AML-193 (cell line): ENCODE measurements around the gene NSG2.

Source experiments
- DNase-seq, 2 experiments: peaks; one replicate each; lab custom pipeline; 2025; lab: John Stamatoyannopoulos, UW

The NSG2 gene

DNA sequence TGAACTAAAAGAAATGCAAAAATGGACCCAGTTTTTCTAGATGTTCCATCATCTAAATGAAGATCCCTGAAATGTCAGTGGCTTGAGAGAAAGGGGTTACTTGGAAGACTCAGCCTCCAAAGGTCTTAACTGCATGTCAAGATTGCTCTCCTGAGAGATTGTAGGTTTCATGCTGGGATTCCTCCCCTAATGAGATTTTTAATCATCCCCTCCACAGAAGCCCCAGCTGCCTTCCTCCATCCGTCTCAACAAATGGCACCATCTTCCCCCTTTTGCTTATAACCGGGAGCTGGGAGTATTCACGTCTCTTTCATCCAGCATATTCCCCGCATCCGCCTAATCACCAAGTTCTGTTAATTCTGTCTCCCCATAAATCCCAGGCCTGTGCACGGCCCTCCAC lies 104.5 kb downstream of the NSG2 start:
- DNase-seq: no peak

DNA sequence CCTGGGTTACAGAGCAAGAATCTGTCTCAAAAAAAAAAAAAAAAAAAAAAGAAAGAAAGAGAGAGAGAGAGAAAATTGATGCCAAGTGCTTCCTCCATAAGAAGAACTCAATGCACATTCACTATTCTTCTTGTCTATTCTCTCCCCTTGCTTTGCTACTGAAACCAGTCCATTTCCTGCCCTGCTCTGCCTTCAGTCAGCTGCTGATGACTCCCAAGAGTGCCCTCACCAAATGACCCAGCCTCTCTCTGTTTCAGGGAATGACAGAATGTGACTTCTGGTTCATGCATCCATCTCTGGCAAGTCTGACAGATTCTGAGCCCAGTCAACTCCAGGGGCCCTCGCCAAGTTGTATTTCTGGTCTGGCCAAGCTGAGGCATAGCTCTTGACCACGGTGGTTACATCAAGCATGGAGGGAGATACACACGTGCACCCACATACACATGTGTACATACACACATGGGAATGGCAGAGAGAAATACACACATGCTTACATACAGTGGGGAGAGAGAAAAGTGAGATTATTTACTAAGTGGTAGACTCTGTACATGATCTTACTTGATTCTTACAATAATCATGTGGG lies 106.2 kb downstream of the NSG2 start:
- DNase-seq: no peak

DNA sequence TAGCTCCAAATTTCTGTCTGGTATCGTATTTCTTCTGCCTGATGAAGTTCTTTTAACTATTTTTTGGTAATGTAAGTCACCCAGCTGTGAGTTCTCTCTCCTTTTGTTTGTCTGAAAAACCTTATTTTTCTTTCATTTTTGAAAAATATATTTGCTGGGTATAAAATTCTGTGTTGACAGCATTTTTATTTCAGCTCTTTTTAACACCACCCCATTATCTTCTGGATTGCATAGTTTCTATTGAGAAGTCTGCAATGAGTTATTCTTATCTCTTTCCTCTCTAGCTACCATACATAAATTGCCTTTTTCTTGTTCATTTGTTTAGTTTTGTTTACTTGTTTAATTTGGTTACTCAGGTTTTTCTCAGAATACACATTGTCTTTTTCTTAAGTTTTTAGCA lies 109.1 kb downstream of the NSG2 start:
- DNase-seq: no peak

DNA sequence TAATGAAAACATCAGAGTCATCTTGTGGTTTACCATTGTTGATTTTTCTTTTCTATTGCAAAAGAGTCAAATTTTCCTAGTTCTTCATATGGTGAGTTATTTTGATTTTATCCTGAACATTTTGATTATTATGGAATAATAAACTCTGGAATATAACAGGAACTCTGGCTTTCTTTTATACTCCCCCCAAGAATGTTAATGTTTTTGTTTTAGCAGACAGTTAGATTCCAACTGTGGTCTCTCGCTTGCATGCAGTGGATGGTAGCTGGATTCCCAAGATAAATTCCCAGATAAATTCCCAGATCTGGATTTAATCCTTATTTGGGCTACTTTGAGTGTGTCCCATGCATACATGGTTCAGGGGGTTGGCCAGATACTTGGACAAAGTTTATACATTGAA lies 109.8 kb downstream of the NSG2 start:
- DNase-seq: no peak

DNA sequence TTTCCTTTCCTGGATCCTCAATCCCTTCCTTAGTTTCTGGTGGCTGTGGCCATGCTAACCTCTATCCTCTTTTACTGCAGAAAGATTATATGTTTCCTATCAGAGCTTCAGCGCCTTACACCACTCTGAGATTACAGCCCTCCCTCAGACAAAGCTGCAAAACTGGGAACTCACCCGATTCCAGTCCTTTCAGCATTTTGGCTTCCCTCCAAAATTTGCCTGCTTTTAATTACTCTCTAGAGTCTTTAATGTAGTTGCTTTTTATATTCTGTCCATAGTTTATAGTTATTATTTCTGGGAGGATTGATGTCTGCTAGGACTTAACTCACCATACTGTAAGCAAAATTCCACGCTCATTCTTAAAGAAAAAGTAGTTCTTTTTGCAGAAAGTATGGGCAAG lies 110.2 kb downstream of the NSG2 start:
- DNase-seq: no peak

DNA sequence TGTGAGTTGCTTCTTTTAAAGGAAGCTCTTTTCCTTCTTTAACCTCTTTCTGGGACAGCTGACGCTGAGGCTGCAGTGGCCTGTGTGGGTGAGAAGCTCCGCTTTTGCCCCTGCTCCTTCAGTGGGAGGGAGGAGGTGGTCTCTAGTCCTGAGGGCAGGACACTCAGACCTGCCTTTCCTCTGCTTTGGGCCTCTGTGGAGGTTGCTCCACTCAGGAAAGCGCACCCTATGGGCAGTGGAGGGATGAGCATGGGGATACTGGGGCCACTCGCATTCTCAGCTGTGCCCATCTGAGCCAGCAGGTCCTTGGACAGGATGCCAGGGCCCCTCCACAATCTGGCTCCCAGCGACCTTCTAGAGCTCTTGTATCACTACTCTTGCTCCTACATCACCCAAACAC lies 111.5 kb downstream of the NSG2 start:
- DNase-seq: no peak
